Measurements from ENCODE around the gene ZBED3.

GRCh38 chr5:77035950-77036349, 51.1 kb downstream of the ZBED3 start:
- TF ChIP-seq EZH2phosphoT487 (IDR thresholded peaks at IDR 0.05; ENCODE audit: borderline replicate concordance, low read depth, low read length) = no peak
- TF ChIP-seq, protein P1, sequence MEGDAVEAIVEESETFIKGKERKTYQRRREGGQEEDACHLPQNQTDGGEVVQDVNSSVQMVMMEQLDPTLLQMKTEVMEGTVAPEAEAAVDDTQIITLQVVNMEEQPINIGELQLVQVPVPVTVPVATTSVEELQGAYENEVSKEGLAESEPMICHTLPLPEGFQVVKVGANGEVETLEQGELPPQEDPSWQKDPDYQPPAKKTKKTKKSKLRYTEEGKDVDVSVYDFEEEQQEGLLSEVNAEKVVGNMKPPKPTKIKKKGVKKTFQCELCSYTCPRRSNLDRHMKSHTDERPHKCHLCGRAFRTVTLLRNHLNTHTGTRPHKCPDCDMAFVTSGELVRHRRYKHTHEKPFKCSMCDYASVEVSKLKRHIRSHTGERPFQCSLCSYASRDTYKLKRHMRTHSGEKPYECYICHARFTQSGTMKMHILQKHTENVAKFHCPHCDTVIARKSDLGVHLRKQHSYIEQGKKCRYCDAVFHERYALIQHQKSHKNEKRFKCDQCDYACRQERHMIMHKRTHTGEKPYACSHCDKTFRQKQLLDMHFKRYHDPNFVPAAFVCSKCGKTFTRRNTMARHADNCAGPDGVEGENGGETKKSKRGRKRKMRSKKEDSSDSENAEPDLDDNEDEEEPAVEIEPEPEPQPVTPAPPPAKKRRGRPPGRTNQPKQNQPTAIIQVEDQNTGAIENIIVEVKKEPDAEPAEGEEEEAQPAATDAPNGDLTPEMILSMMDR (conservative IDR thresholded peaks at IDR 0.05; ENCODE audit: low read length) = no peak
